GM12872 (cell line): Measurements from ENCODE around the gene POT1.

Source experiments
- CTCF ChIP-seq: IDR thresholded peaks from 3 replicates; pipeline ENCODE4 v1.5.1; 2011; ENCODE audit warnings: low read depth, mild to moderate bottlenecking, low read length, moderate library complexity; ENCODE audit not compliant: insufficient read depth

POT1 gene

DNA sequence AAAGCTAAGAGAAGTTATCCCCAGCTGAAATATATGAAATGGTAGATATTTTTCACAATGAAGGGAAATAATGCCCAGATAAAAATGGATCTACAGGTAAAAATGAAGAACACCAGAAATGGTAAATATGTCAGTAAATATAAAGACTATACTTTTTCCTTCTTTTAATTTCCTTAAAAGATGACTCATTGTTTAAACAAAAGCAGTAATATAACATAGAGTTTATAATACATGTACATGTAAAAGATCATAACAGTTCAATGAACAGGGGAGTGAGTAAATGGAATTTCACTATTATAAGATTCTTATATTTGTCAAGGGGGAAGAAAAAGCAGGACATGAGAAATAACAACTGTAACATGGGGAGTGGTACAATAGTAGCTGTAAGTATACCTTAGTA, 7.4 kb downstream of the POT1 start:
- no peak for TF ChIP-seq CTCF

DNA sequence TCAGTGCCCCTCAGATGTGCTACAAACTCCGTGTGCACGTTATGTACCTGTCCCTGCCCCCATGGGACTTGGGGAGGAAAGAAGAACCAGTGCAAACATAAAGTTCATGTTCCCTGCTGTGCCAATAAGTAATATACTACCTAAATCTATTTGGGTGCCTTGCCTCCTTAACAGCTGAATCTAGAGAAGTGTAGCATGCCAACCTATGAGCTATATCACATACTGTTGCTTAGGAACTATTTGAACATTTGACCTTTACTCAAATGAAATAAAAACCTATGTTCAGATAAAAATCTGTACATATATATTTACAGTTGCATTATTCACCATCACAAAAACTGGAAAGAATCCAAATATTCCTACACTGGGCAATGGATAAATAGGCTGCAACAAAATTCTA, 9.8 kb downstream of the POT1 start:
- no peak for TF ChIP-seq CTCF

DNA sequence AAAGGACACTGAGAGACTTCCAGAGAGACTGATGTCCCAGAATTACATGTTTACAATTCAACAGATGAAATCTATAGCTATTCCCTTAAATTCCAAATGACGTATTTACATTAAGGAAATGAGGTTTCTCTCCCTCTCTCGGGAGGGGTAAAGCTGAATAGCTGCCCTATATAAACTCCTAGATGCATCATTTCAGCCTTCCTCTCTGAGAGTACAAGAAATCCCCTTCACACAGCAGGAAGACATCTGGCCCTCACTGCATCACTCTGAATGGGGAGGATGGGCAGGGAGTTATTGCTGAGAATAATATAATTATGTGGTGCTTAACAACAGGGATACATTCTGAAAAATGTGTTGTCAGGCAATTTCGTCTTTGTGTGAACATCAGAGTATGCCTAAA, 11.0 kb downstream of the POT1 start:
- no peak for TF ChIP-seq CTCF

- no peak for TF ChIP-seq CTCF
Observed at GRCh38 chr7:124915242-124915641, 14.4 kb downstream of the POT1 start.

- no peak for TF ChIP-seq CTCF
Observed at GRCh38 chr7:124914298-124914697, 15.3 kb downstream of the POT1 start.

GRCh38 chr7:124912972-124913371, 16.7 kb downstream of the POT1 start:
- no peak for TF ChIP-seq CTCF

DNA sequence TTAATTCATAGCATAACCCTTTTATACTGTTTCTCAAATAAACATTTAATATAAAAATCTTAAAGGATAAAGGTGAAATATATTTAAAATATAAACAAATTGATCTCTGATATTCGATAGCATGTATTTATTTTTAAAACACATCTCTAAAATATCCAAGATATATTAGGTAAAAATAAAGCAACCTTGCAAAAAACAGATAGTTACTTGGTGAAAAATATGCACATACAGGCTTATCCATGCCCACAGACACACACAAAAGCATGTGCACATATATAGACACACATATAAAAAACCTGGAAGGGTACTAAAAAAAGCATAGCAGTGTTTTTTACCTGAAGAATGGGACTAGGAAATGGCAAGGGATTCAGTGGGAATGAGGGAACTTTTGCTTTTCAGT, 19.8 kb downstream of the POT1 start:
- no peak for TF ChIP-seq CTCF

- no peak for TF ChIP-seq CTCF
Observed at GRCh38 chr7:124908259-124908658, 21.4 kb downstream of the POT1 start.
